Tibial nerve (tissue), 4 donors: ENCODE results near the gene KLRF1. TPM values are rescaled to one million over a fixed set of nuclear protein-coding genes. Genes with fewer than 3 reads are reported as not detected.

ENCODE experiments used
- total RNA-seq, 4 donors: library from RNA; depleted of rRNA; stranded (reverse); fragments of >200 nt; gene quantifications; one replicate each; pipeline ENCODE4 v1.1.0, GENCODE V29; 2016

The KLRF1 gene
- total RNA-seq, 4 donors from 2014 or later: 0.78 to 1.7 TPM; not detected in 2

Other genes starting within 250 kb of the KLRF1 start
- under 1 TPM in 2 of 4 donors, not detected in 2; 0.59 to 0.84 TPM for gene KLRB1, start 219.6 kb upstream of the KLRF1 start, total RNA-seq
- 10 to 100 TPM in 3 of 4 donors, 1 to 10 TPM in 1; 9.6 to 19.0 (median 13.2) TPM for gene CLEC2D, start 157.8 kb upstream of the KLRF1 start, total RNA-seq
- gene CLECL1, start 94.4 kb upstream of the KLRF1 start, total RNA-seq: not detected
- 10 to 100 TPM in 1 of 4 donors, 1 to 10 TPM in 3; 4.2 to 13.5 (median 7.4) TPM for gene CD69, start 66.6 kb upstream of the KLRF1 start, total RNA-seq
- gene CLEC2B, start 41.9 kb downstream of the KLRF1 start, total RNA-seq: 10 to 100 TPM; 15.3 to 40.4 (median 22.7) TPM
- not detected for gene KLRF2, start 54.0 kb downstream of the KLRF1 start, total RNA-seq
- gene CLEC2A, start 104.9 kb downstream of the KLRF1 start, total RNA-seq: not detected
- gene CLEC12A, start 143.9 kb downstream of the KLRF1 start, total RNA-seq: 1 to 10 TPM in 1 of 4 donors, under 1 TPM in 2, not detected in 1; 0.22 to 6.1 (median 0.78) TPM
- not detected for gene CLEC1B, start 171.6 kb downstream of the KLRF1 start, total RNA-seq
- gene CLEC12B, start 183.1 kb downstream of the KLRF1 start, total RNA-seq: under 1 TPM in 1 of 4 donors, not detected in 3; 0.42 TPM
- gene CLEC9A, start 203.2 kb downstream of the KLRF1 start, total RNA-seq: under 1 TPM in 1 of 4 donors, not detected in 3; 0.21 TPM